ENCODE measurements around the gene ZSWIM5. TPM values are rescaled to one million over a fixed set of nuclear protein-coding genes. Genes with fewer than 3 reads are reported as not detected.

The ZSWIM5 gene
- total and polyA plus RNA-seq, 9 of the 15 experiments (the other 6 are each of a cell fraction or from before 2014, with no cell fraction given): under 0.01 to 0.07 (median 0.03) TPM; not detected in 3

- CTCF ChIA-PET (ENCODE audit: low intra/inter-chr PET ratio): no interaction called here
- Histone ChIP-seq H3K9me1 (ENCODE audit: control insufficient read depth, insufficient read depth, low read length) (no peaks in the 10 kb centered on the region), H3K4me1 (replicated peaks in 1 of 2; ENCODE audit: control insufficient read depth in 2 of 2, insufficient read depth in 2 of 2, low read length in 2 of 2) (no peaks in the 10 kb centered on the region), H3K27ac (ENCODE audit: extremely low read depth, low read depth, low read length) (no peak overlapping the region), H4K20me1 (replicated peaks; ENCODE audit: control insufficient read depth, insufficient read depth, low read length) (no peaks in the 10 kb centered on the region), H3K36me3 (ENCODE audit: control insufficient read depth, insufficient read depth, low read length) (no peaks in the 10 kb centered on the region), H3K27me3 (ENCODE audit: control insufficient read depth in 2 of 2, insufficient read depth in 2 of 2, low read length in 2 of 2) (peaks cover 0 to 11% of the 10 kb centered on the region in 2 experiments; a peak in 1 of 5 replicates), H3K4me2 (ENCODE audit: insufficient read depth, low read length) (no peak overlapping the region), H3K9me3 (replicated peaks; ENCODE audit: control insufficient read depth, insufficient read depth, low read depth, low read length) (no peaks in the 10 kb centered on the region), H3K4me3 (no peak overlapping the region), H2AFZ (ENCODE audit: low read depth, low read length) (no peak overlapping the region), H3K79me2 (ENCODE audit: control insufficient read depth, insufficient read depth, low read length) (no peaks in the 10 kb centered on the region), H3K9ac (ENCODE audit: insufficient read depth in 1 of 2, low read depth in 2 of 2, low read length in 2 of 2) (no peak overlapping the region)
- DNase-seq (ENCODE audit: extremely low read depth in 1 of 4, low spot score in 3 of 4) (no peak), FAIRE-seq (no peak), ATAC-seq (no peak)
- intact Hi-C loops (cut with micrococcal nuclease) (no loop called here), in situ Hi-C loops (cut with MboI) (no loop called here)
- BruUV-seq (replicated peaks): no TSS peak
- POLR2A ChIA-PET: no interaction called here
- TF ChIP-seq ZNF316 (IDR thresholded peaks at IDR 0.05): no peak
- TF ChIP-seq, protein P1, sequence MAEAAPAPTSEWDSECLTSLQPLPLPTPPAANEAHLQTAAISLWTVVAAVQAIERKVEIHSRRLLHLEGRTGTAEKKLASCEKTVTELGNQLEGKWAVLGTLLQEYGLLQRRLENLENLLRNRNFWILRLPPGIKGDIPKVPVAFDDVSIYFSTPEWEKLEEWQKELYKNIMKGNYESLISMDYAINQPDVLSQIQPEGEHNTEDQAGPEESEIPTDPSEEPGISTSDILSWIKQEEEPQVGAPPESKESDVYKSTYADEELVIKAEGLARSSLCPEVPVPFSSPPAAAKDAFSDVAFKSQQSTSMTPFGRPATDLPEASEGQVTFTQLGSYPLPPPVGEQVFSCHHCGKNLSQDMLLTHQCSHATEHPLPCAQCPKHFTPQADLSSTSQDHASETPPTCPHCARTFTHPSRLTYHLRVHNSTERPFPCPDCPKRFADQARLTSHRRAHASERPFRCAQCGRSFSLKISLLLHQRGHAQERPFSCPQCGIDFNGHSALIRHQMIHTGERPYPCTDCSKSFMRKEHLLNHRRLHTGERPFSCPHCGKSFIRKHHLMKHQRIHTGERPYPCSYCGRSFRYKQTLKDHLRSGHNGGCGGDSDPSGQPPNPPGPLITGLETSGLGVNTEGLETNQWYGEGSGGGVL (CRISPR knock-in tag; IDR thresholded peaks at IDR 0.05): no peak
- no peak for TF ChIP-seq SNIP1 (IDR thresholded peaks at IDR 0.05; ENCODE audit: low read depth)
- no peak for TF ChIP-seq RBM34 (IDR thresholded peaks at IDR 0.05; ENCODE audit: borderline replicate concordance, insufficient read depth, low read length)
- TF ChIP-seq ZNF277 (CRISPR knock-in tag; IDR thresholded peaks at IDR 0.05; ENCODE audit: borderline replicate concordance): no peak
- TF ChIP-seq, protein P2, sequence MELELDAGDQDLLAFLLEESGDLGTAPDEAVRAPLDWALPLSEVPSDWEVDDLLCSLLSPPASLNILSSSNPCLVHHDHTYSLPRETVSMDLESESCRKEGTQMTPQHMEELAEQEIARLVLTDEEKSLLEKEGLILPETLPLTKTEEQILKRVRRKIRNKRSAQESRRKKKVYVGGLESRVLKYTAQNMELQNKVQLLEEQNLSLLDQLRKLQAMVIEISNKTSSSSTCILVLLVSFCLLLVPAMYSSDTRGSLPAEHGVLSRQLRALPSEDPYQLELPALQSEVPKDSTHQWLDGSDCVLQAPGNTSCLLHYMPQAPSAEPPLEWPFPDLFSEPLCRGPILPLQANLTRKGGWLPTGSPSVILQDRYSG (tag; conservative IDR thresholded peaks at IDR 0.05; ENCODE audit: low read depth): no peak
- no peak for TF ChIP-seq CAMTA2 (CRISPR knock-in tag; conservative IDR thresholded peaks at IDR 0.05)
- no peak for TF ChIP-seq ZBTB7A (IDR thresholded peaks at IDR 0.05; ENCODE audit: borderline replicate concordance, control insufficient read depth, low read depth, low read length)
- no peak for TF ChIP-seq ZBTB40 (IDR thresholded peaks at IDR 0.05)
- TF ChIP-seq ZBTB40 (CRISPR knock-in tag; IDR thresholded peaks at IDR 0.05): no peak
These were observed 104.5 kb downstream of the ZSWIM5 start for GRCh38 chr1:45101947-45102346.
